ENCODE results near the gene SHLD1. TPM values are rescaled to one million over a fixed set of nuclear protein-coding genes. Genes with fewer than 3 reads are reported as not detected.

Gene SHLD1
- polyA plus RNA-seq, 1 donor (not counting 4 experiments of a cell fraction or from before 2014, with no cell fraction given), result 3.2 TPM

DNA sequence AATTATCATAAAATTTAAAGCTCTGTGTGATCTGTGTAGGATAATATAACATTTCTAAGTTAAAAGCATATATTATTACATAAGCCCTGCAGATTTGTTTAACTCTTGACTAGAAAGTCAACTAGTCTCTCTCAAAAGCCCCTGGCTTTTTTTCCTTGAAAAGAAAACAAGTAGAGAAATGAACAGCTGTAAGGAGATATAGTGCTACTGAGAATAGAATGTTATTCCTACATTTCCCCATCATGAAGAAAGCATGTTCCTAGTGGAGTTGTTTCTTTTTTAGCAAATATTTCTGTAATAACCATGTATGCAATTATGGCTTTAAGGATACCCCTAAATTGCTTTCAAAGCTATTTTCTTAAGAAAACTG, 37.6 kb downstream of the SHLD1 start:
- DNase-seq (ENCODE audit: low read depth, low spot score) (no peak), FAIRE-seq (no peak)
- Histone ChIP-seq H3K36me3 (ENCODE audit: control insufficient read depth in 2 of 2, extremely low read depth in 1 of 2, insufficient read depth in 2 of 2, low read length in 2 of 2) (no peaks in the 10 kb centered on the region), H3K9ac (ENCODE audit: control insufficient read depth, extremely low read depth, insufficient read depth, low read length) (no peak overlapping the region), H3K27me3 (ENCODE audit: control insufficient read depth, extremely low read depth, insufficient read depth, low read length) (no peaks in the 10 kb centered on the region), H2AFZ (ENCODE audit: control insufficient read depth, low read length) (no peak overlapping the region), H3K27ac (ENCODE audit: control insufficient read depth, insufficient read depth, low read length) (no peak overlapping the region), H3K4me2 (ENCODE audit: control insufficient read depth, extremely low read depth, insufficient read depth, low read depth, low read length) (no peak overlapping the region), H3K9me1 (ENCODE audit: control insufficient read depth, extremely low read depth, insufficient read depth, low read length) (no peaks in the 10 kb centered on the region), H3K79me2 (ENCODE audit: control insufficient read depth, insufficient read depth, low read length) (no peaks in the 10 kb centered on the region), H3K4me1 (ENCODE audit: control insufficient read depth, extremely low read depth, insufficient read depth, low read length) (peaks cover 7% of the 10 kb centered on the region), H3K9me3 (ENCODE audit: control insufficient read depth, low read depth, low read length) (no peaks in the 10 kb centered on the region), H4K20me1 (ENCODE audit: control insufficient read depth, extremely low read depth, insufficient read depth, low read length) (no peaks in the 10 kb centered on the region), H3K4me3 (ENCODE audit: control insufficient read depth in 2 of 3, extremely low read depth in 1 of 3, insufficient read depth in 2 of 3, low read depth in 1 of 3, low read length in 3 of 3) (no peak overlapping the region)
- TF ChIP-seq, protein P1, sequence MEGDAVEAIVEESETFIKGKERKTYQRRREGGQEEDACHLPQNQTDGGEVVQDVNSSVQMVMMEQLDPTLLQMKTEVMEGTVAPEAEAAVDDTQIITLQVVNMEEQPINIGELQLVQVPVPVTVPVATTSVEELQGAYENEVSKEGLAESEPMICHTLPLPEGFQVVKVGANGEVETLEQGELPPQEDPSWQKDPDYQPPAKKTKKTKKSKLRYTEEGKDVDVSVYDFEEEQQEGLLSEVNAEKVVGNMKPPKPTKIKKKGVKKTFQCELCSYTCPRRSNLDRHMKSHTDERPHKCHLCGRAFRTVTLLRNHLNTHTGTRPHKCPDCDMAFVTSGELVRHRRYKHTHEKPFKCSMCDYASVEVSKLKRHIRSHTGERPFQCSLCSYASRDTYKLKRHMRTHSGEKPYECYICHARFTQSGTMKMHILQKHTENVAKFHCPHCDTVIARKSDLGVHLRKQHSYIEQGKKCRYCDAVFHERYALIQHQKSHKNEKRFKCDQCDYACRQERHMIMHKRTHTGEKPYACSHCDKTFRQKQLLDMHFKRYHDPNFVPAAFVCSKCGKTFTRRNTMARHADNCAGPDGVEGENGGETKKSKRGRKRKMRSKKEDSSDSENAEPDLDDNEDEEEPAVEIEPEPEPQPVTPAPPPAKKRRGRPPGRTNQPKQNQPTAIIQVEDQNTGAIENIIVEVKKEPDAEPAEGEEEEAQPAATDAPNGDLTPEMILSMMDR (optimal IDR thresholded peaks at IDR 0.05 in 1 of 3, IDR thresholded peaks at IDR 0.05 in 1 of 3, conservative IDR thresholded peaks at IDR 0.05 in 1 of 3; ENCODE audit: extremely low read depth in 1 of 3, insufficient read depth in 2 of 3, low read length in 3 of 3), result no peak
- TF ChIP-seq EZH2 (IDR thresholded peaks at IDR 0.05; ENCODE audit: low read length), result no peak
- dilution Hi-C loops (cut with MboI; ENCODE audit: extremely low pct_ligation_motif_present, low sequenced_read_pairs), result loop anchor here (25.0 kb wide), 1 partner anchor 225 kb away; no protein-coding TSS in a partner anchor

DNA sequence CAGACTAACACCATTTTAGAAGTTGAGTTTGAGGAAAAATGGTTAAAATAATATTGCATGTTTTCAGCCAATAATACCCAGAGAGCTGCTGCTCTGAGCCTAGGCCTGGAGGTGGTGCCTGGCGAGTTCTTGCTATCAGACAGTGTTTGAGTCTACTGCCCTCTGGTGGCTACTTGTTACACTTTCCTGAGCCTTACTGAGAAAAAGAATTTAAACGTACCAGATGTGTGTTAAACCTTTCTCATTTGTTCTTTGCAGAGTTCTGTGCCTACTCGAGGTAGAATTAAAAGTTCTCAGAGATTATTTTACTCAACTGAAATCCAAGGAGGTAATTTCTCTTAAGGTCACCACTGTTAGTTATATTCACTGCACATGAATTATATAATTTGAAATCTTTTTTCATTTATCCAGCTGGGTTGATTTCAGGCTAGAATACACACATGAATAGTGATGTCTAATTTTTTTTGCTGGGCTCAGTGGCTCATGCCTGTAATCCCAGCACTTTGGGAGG, 38.2 kb downstream of the SHLD1 start:
- Histone ChIP-seq H4K20me1 (ENCODE audit: control insufficient read depth, extremely low read depth, insufficient read depth, low read length) (no peaks in the 10 kb centered on the region), H3K4me1 (ENCODE audit: control insufficient read depth, extremely low read depth, insufficient read depth, low read length) (peaks cover 7% of the 10 kb centered on the region), H3K9me1 (ENCODE audit: control insufficient read depth, extremely low read depth, insufficient read depth, low read length) (no peaks in the 10 kb centered on the region), H3K9ac (ENCODE audit: control insufficient read depth, extremely low read depth, insufficient read depth, low read length) (no peak overlapping the region), H3K4me3 (ENCODE audit: control insufficient read depth in 2 of 3, extremely low read depth in 1 of 3, insufficient read depth in 2 of 3, low read depth in 1 of 3, low read length in 3 of 3) (no peak overlapping the region), H2AFZ (ENCODE audit: control insufficient read depth, low read length) (no peak overlapping the region), H3K27ac (ENCODE audit: control insufficient read depth, insufficient read depth, low read length) (no peak overlapping the region), H3K9me3 (ENCODE audit: control insufficient read depth, low read depth, low read length) (no peaks in the 10 kb centered on the region), H3K4me2 (ENCODE audit: control insufficient read depth, extremely low read depth, insufficient read depth, low read depth, low read length) (no peak overlapping the region), H3K79me2 (ENCODE audit: control insufficient read depth, insufficient read depth, low read length) (no peaks in the 10 kb centered on the region), H3K36me3 (ENCODE audit: control insufficient read depth in 2 of 2, extremely low read depth in 1 of 2, insufficient read depth in 2 of 2, low read length in 2 of 2) (no peaks in the 10 kb centered on the region), H3K27me3 (ENCODE audit: control insufficient read depth, extremely low read depth, insufficient read depth, low read length) (no peaks in the 10 kb centered on the region)
- dilution Hi-C loops (cut with MboI; ENCODE audit: extremely low pct_ligation_motif_present, low sequenced_read_pairs), result loop anchor here (25.0 kb wide), 1 partner anchor 226 kb away; no protein-coding TSS in a partner anchor
- DNase-seq (ENCODE audit: low read depth, low spot score) (peak; percentile 73), FAIRE-seq (peak; percentile 84)
- no peak for TF ChIP-seq EZH2 (IDR thresholded peaks at IDR 0.05; ENCODE audit: low read length)
- TF ChIP-seq, protein P1 (optimal IDR thresholded peaks at IDR 0.05 in 1 of 3, IDR thresholded peaks at IDR 0.05 in 1 of 3, conservative IDR thresholded peaks at IDR 0.05 in 1 of 3; ENCODE audit: extremely low read depth in 1 of 3, insufficient read depth in 2 of 3, low read length in 3 of 3), result peak; percentile 77 to 89 (median 77)

Measured in keratinocyte (primary cell).